GM19025 (cell line): ENCODE results near the gene INHBE.

Experiments
- ATAC-seq: cut with Tn5 transposase; IDR thresholded peaks from one replicate; pipeline ENCODE4 v1.9.1; 2021; ENCODE audit warnings: mild to moderate bottlenecking, low read depth, moderate library complexity; ENCODE audit not compliant: unreplicated experiment

INHBE gene

GRCh38 chr12:57459750-57460467 lies 4.8 kb downstream of the INHBE start, which contains the start of gene GLI1:
GLI1 (plus strand) TSS chr12:57459785; CDS start chr12:57463692, 3,907 bp downstream.
- ATAC-seq: no peak

GRCh38 chr12:57460468-57460784 lies 5.3 kb downstream of the INHBE start:
- ATAC-seq: no peak

DNA sequence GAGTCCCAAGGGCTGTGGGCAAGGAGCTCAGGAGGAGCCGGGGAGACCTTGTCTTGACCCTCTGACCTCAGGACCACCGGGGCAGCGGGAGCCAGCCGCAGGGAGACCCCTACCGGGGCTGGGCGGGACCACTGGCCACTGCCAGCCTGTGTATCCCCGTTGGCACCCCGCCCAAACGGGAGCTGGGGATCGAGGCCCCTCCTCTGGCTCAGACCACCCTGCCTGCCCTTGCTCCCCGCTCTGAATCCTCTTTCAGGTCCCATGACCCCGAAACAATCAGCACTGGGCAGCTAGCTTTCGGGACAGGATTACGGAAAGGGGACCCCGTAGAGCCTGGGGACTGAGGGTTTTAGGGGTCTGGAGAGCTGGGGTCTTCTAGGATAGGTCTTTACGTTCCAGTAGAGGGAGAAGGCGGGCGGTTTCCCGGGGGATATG lies 5.8 kb downstream of the INHBE start:
- no peak for ATAC-seq

DNA sequence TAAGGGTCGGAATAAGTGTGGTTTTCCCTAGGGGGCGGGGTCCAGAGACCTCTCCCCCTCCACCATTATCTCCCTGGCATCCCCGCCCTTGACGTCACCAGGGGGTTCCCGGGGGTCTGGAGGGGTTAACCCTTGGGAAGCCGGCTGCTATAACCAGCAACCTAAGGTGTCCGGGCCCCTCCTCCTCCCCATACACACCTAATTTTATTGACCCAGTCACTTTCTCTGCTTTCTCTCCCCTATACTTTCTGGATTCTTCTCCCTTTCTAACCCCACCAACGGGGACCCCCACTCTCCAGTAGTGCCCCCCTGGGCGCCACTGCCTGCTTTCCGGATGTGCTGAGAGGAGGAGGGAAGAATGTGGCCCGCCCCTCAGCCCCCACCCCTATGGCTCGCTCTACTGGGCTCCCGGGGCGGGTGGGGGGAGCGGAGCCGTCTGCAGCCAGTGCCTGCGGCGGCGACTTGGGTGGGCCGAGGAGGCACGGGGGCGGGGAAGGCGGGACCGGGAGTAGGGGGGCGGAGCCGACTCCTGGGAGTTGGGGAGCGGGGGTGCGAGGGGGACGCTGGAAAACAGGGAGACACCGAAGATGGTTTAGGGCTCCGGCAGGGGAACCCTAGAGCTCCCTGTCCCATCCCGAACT lies 6.3 kb downstream of the INHBE start:
- no peak for ATAC-seq

DNA sequence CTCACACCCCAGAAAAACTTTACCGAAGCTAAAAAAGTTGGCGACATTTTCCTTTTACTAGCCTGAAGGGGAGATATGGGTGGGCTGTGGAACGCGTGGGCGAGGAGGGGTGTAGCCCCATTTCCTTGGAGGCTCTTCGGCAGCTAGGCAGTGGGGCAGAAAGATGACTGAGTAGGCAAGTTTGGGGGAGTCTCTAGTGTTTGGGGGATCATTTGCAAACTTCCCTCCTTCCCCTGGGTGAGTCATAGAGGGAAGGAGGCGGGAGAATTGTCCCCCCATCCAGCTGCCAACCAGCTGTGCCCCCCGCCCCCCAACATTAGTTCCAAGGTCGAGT lies 6.8 kb downstream of the INHBE start:
- no peak for ATAC-seq

DNA sequence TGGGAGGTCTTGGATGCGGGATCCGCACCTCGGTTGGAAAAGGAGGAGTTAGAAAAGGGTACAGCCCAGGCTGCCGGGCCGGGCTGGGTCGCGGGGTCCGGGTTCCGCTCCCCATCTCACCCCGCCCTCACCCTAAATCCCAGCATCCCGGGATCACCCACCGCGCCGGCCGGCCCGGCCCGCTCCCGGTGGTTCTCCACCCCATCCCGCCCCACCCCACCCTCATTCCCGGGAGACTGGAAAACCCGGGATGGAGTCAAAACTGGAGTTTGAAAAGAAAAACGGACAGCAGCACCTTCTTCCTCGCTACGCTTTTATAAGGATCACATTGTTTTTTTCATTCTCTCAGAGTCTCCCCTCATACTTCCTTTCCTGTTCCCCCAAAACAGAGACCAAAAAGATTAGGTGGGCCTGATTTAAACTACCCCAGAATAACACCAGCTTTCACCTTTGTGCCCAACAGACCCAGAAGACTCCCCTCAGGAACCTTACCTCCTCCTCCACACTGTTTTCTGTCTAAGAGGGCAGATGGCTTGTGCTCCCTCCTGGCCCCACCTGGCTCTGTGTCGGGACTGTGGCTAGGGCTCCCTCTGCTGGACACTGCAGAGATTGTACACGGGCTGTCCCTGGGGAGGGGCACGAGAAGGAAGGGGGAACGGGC lies 7.3 kb downstream of the INHBE start:
- peak; percentile 57 for ATAC-seq

- no peak for ATAC-seq
Measured at GRCh38 chr12:57462912-57463253, 7.8 kb downstream of the INHBE start.

- no peak for ATAC-seq
Measured at GRCh38 chr12:57464569-57464968, 9.5 kb downstream of the INHBE start.

DNA sequence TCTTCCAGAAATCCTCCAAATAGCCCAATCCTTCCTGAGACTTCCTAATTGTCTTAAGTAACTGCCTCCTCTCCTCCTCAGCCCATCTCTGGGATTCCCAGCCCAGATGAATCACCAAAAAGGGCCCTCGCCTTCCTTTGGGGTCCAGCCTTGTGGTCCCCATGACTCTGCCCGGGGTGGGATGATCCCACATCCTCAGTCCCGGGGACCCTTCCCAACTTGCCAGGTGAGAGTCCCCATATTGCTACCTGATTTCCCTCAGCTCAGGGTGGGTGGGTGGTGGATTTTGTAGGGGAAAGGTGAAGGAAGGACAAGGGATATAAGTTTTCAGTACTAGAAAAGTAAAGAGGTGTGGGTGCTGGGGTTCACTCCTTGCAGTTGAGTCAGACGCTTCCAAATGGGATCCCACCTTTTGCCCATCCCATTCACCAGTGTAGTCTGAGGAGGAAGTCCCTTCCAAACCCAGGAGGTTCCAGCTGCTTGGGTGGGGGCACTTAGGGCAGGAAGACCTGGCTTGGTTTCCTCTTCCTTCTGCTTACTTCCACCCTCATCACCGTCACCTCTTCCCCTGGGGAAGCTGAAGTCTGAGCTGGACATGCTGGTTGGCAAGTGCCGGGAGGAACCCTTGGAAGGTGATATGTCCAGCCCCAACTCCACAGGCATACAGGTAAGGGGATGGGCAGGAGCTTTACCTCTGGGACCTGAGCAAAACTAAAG lies 10.1 kb downstream of the INHBE start:
- ATAC-seq: no peak

GRCh38 chr12:57465747-57466505 lies 10.8 kb downstream of the INHBE start:
- no peak for ATAC-seq

DNA sequence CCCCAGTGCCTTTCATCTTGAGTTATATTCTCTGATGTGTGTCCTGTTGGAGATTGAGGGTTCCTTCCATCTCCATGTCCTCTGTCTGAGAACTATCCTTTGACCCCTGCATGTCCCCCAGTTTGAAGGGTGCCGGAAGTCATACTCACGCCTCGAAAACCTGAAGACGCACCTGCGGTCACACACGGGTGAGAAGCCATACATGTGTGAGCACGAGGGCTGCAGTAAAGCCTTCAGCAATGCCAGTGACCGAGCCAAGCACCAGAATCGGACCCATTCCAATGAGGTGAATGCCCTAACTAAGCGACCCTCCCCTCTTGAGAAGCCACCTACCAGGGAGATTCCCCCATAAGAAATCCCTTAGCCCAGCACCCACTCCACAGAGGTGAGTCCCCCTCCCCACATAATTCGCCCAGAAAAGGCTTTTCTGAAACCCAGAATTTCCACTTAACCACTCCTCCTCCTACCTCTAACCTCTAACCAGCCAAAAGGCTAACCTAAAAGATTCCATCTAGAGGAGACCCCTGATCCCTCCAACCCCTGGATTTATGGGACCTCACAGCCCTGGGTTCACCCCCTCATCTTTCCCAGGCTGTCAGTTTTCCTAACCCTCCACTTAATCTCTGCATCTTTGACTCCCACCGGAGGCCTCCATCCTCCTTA lies 12.2 kb downstream of the INHBE start:
- no peak for ATAC-seq

DNA sequence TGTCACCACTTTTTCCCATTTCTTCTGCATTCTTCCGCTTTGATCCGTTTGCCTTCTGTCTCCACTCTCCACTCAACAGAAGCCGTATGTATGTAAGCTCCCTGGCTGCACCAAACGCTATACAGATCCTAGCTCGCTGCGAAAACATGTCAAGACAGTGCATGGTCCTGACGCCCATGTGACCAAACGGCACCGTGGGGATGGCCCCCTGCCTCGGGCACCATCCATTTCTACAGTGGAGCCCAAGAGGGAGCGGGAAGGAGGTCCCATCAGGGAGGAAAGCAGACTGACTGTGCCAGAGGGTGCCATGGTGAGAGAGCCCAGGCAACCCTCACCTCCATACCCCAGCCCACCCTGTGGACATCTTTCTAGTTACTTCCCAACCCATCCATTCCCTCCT lies 12.8 kb downstream of the INHBE start:
- no peak for ATAC-seq

GRCh38 chr12:57469296-57470164 lies 14.4 kb downstream of the INHBE start:
- no peak for ATAC-seq

- no peak for ATAC-seq
Measured at GRCh38 chr12:57470286-57470969, 15.3 kb downstream of the INHBE start.

GRCh38 chr12:57470970-57471656 lies 16.0 kb downstream of the INHBE start:
- ATAC-seq: no peak

- ATAC-seq: no peak
Measured at GRCh38 chr12:57471661-57472060, 16.6 kb downstream of the INHBE start.

- ATAC-seq: no peak
Measured at GRCh38 chr12:57472391-57472790, 17.3 kb downstream of the INHBE start.

DNA sequence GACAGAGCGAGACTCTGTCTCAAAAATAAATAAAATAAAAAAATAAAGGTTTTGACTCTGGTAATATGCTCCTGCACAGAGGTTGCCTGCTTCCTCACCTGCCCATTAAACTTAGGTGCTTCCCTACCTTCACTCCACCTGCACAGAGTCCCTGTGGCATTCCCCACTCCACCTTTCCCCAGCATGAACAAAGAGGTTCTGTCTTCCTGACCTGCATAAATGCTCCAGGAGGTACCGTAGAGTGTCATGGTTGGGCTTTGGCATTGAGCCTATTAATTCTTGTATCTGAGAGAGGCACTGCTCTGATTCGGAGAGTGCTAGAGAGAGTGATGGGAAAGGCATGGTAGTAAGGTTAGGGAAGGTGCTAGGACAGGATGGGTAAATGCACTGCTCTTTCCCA lies 18.3 kb downstream of the INHBE start:
- no peak for ATAC-seq
